Thyroid gland (tissue), 4 donors: ENCODE measurements around the gene TSC22D3. TPM values are rescaled to one million over a fixed set of nuclear protein-coding genes. Genes with fewer than 3 reads are reported as not detected.

ENCODE experiments used
- DNase-seq, 2 donors: peaks; one replicate each; pipeline ENCODE4 v3.0.0-alpha.2; 2019
- H3K27ac ChIP-seq, 3 donors: fragments of 200-600 bp; sonication (generic); 1 replicate in 2 of 3; 2 replicates in 1 of 3; pipeline ENCODE4 v1.5.1; 2016 to 2019; ENCODE audit warnings: mild to moderate bottlenecking in 1 of 3, moderate library complexity in 1 of 3
- H3K27me3 ChIP-seq: fragments of 200-600 bp; sonication (generic); one replicate; pipeline ENCODE4 v1.5.1; 2019
- H3K36me3 ChIP-seq, 2 donors: fragments of 200-600 bp; sonication (generic); one replicate each; pipeline ENCODE4 v1.5.1; 2016 to 2019
- H3K4me1 ChIP-seq, 2 donors: fragments of 200-600 bp; sonication (generic); one replicate each; pipeline ENCODE4 v1.5.1; 2017 to 2019
- H3K4me3 ChIP-seq, 3 donors: fragments of 200-600 bp; sonication (generic); replicated peaks in 1 of 3; 1 replicate in 2 of 3; 2 replicates in 1 of 3; pipeline ENCODE4 v1.5.1; 2016; ENCODE audit warnings: mild to moderate bottlenecking in 1 of 3
- H3K9me3 ChIP-seq: fragments of 200-600 bp; sonication (generic); one replicate; pipeline ENCODE4 v1.5.1; 2017
- CTCF ChIP-seq, 6 experiments: fragments of 200-600 bp in 3 of 6; fragments of 450-650 bp in 3 of 6; sonication (generic) in 3 of 6; IDR thresholded peaks; one replicate each; pipeline ENCODE4 v1.5.1; 2016 to 2019; ENCODE audit warnings: antibody characterized with exemption in 6 of 6, mild to moderate bottlenecking in 2 of 6, inconsistent platforms in 1 of 6, moderate library complexity in 1 of 6
- POLR2A ChIP-seq, 2 donors: fragments of 450-650 bp; IDR thresholded peaks; one replicate each; pipeline ENCODE4 v1.6.1; 2017; ENCODE audit warnings: antibody characterized with exemption in 2 of 2, mild to moderate bottlenecking in 2 of 2, moderate library complexity in 1 of 2
- WGBS, 2 donors: methylation state at CpG; one replicate each; pipeline ENCODE4 v1.1.5; 2017; 5-methylcytosine and 5-hydroxymethylcytosine counted together
- intact Hi-C: fragments of 100-400 bp; cut with DNase I; formaldehyde crosslinking; loops from one replicate; pipeline ENCODE4 v1.15.1; 2023
- total RNA-seq, 4 donors: library from RNA; depleted of rRNA; stranded (reverse); fragments of >200 nt; gene quantifications; one replicate each; pipeline ENCODE4 v1.2.3, GENCODE V29; 2016

TSC22D3 gene
- total RNA-seq, 4 donors from 2014 or later, result 268 to 504 (median 383) TPM

- H3K4me3 ChIP-seq, result peak overlapping the region in 1 of 3 donors; percentile 59
- peak; percentile 64 to 69 for DNase-seq
- peaks cover 18 to 47% of the 10 kb centered on the region in 2 donors for H3K4me1 ChIP-seq
- intact Hi-C loops, result no loop called here
- TF ChIP-seq POLR2A (IDR thresholded peaks at IDR 0.05) (peak in 1 of 2 donors; percentile 27), CTCF (IDR thresholded peaks at IDR 0.05) (no peak)
- no peaks in the 10 kb centered on the region for H3K9me3 ChIP-seq
- H3K36me3 ChIP-seq, result peaks cover 7 to 29% of the 10 kb centered on the region in 2 donors
- H3K27ac ChIP-seq, result peak overlapping the region; percentile 99
- no peaks in the 10 kb centered on the region for H3K27me3 ChIP-seq
- 41 to 42% methylated on average over 8 of the region's 9 CpGs for whole genome bisulfite sequencing, 2 donors
Measured at GRCh38 chrX:107713543-107714205, 61.9 kb downstream of the TSC22D3 start.

- peak overlapping the region in 1 of 3 donors; percentile 59 for H3K4me3 ChIP-seq
- DNase-seq, result no peak
- no peaks in the 10 kb centered on the region for H3K27me3 ChIP-seq
- peak overlapping the region; percentile 99 for H3K27ac ChIP-seq
- H3K4me1 ChIP-seq, result peaks cover 18 to 43% of the 10 kb centered on the region in 2 donors
- no peaks in the 10 kb centered on the region for H3K9me3 ChIP-seq
- peaks cover 7 to 29% of the 10 kb centered on the region in 2 donors for H3K36me3 ChIP-seq
- TF ChIP-seq CTCF (IDR thresholded peaks at IDR 0.05), result no peak
- TF ChIP-seq POLR2A (IDR thresholded peaks at IDR 0.05), result no peak
- intact Hi-C loops, result no loop called here
- 33 to 42% methylated on average over 2 of the region's 2 CpGs for WGBS, 2 donors
Measured at GRCh38 chrX:107713203-107713542, 62.4 kb downstream of the TSC22D3 start.

DNA sequence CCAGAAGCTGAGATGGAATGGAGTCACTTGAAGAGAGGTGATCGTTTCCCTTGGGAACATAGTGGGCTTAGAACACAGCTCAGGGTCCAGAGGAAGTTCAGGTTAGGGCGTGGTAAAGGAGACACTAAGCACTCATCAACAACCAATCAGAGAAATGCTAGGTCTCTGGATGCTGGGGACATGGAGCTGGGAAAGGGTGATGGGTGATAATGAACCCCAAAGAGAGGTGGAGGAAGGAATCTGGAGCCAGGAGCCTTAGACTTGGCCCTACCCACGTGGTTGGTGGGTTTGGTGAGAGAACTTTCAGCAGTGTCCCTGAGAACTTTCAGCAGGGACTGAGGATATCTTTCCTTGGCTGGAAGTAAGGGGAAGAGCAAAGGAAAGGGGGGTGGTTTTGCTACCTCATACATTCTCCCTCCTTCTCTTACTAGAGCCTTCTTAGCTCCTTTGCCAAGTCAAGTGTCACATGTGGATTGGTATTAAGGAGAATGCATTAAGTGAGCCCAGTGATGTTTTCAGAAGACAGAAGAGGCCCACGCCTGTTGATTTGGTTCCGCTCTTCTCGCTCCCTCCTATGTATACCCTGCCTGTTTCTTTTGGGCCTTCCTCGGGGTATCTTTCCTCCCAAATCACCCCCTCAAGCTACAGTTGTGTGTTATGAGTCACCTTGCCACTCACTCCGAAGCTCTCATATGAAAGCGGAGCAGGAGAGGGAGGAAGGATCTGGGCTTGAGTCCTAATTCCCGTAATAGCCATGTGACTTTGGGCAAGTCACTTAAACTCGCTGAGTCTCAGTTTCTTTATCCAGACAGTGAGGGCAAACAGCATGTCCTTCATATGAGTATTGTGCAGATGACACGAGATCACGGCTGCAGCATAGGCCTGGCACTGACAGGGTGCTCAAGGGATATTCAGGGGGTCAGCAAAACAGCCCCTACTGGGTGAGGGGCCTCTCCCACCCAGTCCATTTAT is 63.1 kb downstream of the TSC22D3 start:
- intact Hi-C loops, result no loop called here

DNA sequence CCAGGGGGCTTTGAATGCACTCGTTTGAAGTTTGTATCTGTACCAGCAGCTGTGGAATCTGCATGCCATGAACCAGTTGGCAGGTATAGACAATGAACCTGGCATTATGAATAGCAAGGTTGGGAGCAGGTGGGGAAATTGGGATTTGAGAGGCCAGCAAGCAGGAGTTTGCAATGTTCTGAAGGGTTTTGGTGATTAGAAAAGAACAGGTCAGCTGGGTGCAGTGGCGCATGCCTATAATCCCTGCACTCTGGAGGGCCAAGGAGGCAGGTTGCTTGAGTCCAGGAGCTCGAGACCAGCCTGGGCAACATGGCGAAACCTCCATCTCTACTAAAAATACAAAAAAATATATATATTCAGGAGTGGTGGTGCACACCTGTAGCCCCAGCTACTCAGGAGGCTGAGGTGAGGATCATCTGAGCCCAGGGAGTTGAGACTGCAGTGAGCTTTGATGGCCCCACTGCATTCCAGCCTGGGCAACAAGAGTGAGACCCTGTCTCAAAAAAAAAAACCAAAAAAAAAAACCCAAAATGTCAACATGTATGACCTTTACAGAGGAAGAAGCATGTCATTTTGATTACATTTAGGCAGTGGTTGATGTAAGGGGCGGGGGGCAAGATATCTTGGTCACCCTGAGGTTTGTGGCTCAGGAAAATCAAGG is 63.9 kb downstream of the TSC22D3 start:
- Histone ChIP-seq H3K36me3 (peaks cover 7 to 29% of the 10 kb centered on the region in 2 donors), H3K27me3 (no peaks in the 10 kb centered on the region), H3K27ac (peak overlapping the region; percentile 99), H3K9me3 (no peaks in the 10 kb centered on the region), H3K4me1 (peaks cover 11 to 42% of the 10 kb centered on the region in 2 donors), H3K4me3 (no peak overlapping the region)
- intact Hi-C loops, result no loop called here
- DNase-seq, result no peak
- WGBS, 2 donors, result 70 to 80% methylated on average over 5 of the region's 5 CpGs
- no peak for TF ChIP-seq POLR2A (IDR thresholded peaks at IDR 0.05)
- TF ChIP-seq CTCF (IDR thresholded peaks at IDR 0.05), result no peak

More for the DNA sequence above, 63.1 kb downstream of the TSC22D3 start:
- H3K27ac ChIP-seq, result peak overlapping the region; percentile 99
- no peak overlapping the region for H3K4me3 ChIP-seq
- H3K4me1 ChIP-seq, result peaks cover 14 to 42% of the 10 kb centered on the region in 2 donors
- no peaks in the 10 kb centered on the region for H3K27me3 ChIP-seq
- 40 to 62% methylated on average over 9 to 11 of the region's 13 CpGs for WGBS, 2 donors
- no peaks in the 10 kb centered on the region for H3K9me3 ChIP-seq
- TF ChIP-seq CTCF (IDR thresholded peaks at IDR 0.05) (no peak), POLR2A (IDR thresholded peaks at IDR 0.05) (no peak)
- H3K36me3 ChIP-seq, result peaks cover 7 to 29% of the 10 kb centered on the region in 2 donors
- DNase-seq, result peak; percentile 46 to 49
